CD1c-positive myeloid dendritic cell (primary cell): Measurements from ENCODE around the gene ZNF500.

Experiments
- DNase-seq: peaks from one replicate; pipeline ENCODE4 v3.0.0-alpha.2; 2016; ENCODE audit errors: extremely low spot score

ZNF500 gene

DNA sequence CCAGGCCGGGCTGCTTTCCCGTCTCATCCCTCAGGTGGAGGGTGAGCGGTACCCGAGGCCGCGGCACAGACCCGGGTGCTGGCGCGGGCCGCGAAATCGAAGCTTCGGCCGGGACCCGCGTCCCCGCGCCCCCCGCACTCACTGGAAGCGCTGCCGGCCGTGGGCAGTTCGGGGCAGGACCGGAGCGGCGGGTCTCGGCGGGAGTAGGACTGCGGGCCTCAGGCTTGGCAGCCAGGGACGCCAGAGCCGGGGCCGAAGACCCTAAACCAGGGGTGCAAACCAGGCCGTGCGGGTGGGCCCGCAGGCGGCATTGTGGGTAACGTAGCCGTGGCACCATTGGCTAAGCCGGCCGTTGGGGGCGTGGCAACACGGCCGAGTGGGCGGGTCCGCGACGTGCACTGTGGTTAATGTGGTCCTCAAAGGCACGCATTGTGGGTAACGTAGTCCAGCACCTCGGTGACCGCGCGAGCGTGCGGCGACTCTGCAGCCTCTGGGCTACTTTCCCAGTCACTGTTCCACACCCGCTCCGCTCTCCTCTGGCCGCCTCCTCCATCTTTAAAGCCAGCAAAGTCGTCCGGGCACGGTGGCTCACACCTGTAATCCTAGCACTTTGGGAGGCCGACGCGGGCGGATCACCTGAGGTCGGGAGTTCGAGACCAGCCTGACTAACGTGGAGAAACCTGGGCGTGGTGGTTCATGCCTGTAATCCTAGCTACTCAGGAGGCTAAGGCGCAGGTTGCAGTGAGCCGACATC is at the start of gene ZNF500:
Gene ZNF500 (minus strand): TSS at position 288 of the 754 bp plus-strand sequence. CDS start 1,184 bp downstream, outside the sequence.
- DNase-seq = peak; percentile 98

- no peak for DNase-seq
Observed at GRCh38 chr16:4814542-4815173, 47.7 kb upstream of the ZNF500 start.

DNA sequence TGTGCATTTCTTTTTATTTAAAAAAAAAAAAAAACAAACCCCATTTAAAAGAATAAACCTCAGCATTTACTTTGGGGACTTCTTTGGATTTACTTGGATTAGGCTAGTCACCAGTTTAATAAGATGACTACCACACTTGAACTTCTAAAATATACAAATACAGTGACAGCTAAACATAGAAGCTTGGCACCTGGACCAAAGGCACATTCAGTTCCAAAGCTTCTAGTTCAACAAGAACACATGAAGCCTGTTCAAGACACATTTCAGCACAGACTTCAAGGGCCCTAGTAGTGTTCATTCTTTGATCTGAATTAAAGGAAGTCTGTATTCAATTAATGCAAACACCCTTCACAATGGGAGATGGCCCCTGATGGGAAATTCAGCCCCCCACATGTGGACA is 47.1 kb upstream of the ZNF500 start:
- DNase-seq = no peak

GRCh38 chr16:4813251-4814003 is 46.5 kb upstream of the ZNF500 start:
- DNase-seq = no peak

- DNase-seq = no peak
Observed at GRCh38 chr16:4811773-4812172, 44.8 kb upstream of the ZNF500 start.

GRCh38 chr16:4811242-4811641 is 44.3 kb upstream of the ZNF500 start:
- DNase-seq = no peak

- DNase-seq = no peak
Observed at GRCh38 chr16:4806280-4806679, 39.3 kb upstream of the ZNF500 start.

- DNase-seq = no peak
Observed at GRCh38 chr16:4805231-4805630, 38.3 kb upstream of the ZNF500 start.

- no peak for DNase-seq
Observed at GRCh38 chr16:4803898-4804762, 37.2 kb upstream of the ZNF500 start.

- peak; percentile 86 for DNase-seq
Observed at GRCh38 chr16:4803401-4803844, 36.5 kb upstream of the ZNF500 start.

- peak; percentile 94 for DNase-seq
Observed at GRCh38 chr16:4802659-4803287, 35.8 kb upstream of the ZNF500 start.

- DNase-seq = peak; percentile 69
Observed at GRCh38 chr16:4801962-4802658, 35.1 kb upstream of the ZNF500 start, which contains the start of gene ROGDI. Gene ROGDI, minus strand, starts transcription at chr16:4802633. Its CDS starts 62 bp downstream, at chr16:4802571.

DNA sequence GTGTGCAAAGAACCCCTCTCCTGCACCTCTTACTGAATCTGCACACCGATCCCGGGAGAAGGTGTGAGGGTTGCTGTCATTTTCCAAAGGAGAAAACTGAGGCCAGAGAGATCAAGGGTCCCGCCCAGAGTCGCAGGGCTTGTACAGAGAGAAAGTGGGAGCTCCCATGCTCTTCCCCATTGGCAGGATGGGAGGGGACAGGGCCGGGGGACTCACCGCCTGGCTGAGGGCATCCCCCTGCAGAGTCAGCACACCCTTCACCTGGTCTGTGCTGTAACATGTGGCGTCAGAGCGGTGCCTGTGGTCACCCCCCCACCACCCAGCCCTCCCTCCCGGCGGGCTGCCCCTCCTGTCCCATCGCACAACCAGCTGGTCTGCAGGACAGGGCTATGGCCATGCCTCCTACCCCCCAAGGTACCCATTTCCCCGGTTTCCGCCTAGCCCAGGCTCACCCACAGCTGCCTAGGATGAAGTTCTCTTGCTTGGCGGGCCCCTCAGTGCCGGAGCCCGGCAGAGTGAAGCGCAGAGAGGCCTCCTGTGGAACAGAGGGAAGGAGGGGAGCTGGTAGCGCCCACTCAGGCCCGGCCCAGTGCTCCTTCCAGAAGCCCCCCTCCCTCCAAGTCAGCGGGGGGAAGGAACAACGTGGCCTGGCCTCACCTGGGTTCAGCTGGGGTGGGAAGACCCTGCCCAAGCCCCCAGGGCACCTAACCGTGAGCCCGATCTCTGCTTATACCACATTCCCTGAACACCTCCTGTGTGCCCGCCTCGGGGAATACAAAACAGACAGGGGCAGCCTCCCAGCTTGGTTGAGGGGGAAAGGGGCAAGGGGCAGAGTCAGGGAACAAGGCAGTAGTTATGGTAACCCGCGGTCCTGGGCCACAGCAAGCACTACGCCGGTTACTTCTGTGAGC is 34.3 kb upstream of the ZNF500 start:
- no peak for DNase-seq

- peak; percentile 6 for DNase-seq
Observed at GRCh38 chr16:4800290-4801041, 33.5 kb upstream of the ZNF500 start.

- DNase-seq = no peak
Observed at GRCh38 chr16:4799171-4799855, 32.4 kb upstream of the ZNF500 start.

GRCh38 chr16:4798456-4798855 is 31.5 kb upstream of the ZNF500 start:
- DNase-seq = no peak

DNA sequence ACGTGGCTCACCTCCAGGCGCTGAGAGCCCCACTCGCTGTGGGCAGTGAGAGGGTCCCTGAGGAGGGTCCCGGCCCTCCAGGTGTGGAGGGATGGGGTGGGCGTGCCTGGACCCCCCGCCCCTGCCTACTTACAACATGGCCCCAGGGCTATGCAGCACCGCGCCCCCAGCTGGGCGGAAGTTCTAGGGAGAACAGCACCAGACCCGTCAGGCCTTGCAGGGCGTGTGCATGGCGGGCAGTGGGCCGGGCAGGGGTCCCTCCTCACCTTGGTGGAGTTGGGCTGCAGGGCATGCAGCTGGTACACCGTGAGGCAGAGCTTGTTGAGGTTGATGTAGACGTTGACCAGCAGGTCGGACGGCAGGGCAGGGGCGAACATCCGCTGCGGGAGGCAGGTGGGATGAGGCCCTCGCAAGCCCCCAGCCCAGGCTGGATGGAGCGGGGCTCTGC is 30.9 kb upstream of the ZNF500 start:
- DNase-seq = no peak
